Activated CD4-positive, alpha-beta T cell treated with anti-CD3 and anti-CD28 coated beads for 1 hour (primary cell): ENCODE data around the gene KDELR3.
"Not testable (repeated sequence)": the region's sequence is repeated elsewhere in the genome, so short reads cannot be mapped to it uniquely, and the experiment has no call there.

Experiments
- DNase-seq: peaks from one replicate; pipeline ENCODE4 v3.0.0-alpha.2; 2020

Gene KDELR3

DNA sequence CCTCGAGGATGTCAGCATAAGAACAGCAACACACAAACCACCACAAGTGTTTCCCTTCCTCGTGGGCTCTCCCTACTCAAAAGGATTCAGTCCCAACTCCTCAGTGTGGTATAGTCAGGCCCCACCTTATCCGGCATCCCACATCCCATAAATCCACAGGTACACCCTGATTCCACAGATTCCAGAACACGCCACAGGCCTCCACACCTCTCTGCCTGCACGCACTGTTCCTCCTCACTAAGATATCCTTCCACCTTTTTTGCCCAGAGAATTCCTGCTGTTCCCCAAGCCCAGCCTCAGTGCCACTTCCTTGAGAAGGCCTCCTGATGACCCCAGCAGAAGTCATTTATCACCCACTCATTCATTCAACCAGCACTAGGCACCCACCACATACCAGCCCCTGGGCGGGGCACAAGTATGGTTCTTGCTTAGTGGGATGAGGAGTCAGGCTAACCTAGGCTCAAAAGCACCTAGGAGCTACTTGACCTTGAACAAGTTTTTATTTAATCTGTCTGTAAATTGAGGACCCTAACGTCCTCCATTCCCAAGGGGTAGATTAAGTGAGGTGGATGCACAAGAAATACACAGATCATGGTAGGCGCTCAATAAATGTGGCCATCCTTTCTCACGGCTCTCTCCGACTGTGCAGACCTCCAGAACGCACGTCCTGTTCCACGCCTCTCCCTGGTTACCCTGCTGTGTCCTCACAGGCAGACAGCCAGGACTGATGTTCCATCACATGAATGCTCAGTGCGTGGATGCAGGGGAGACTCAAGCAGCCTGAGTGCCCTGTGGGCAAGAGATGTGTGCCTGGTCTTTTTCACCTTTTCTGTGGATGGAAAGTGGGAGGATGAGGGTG, 10.8 kb upstream of the KDELR3 start:
- no peak for DNase-seq

GRCh38 chr22:38460426-38460840, 7.5 kb upstream of the KDELR3 start:
- no peak for DNase-seq

DNA sequence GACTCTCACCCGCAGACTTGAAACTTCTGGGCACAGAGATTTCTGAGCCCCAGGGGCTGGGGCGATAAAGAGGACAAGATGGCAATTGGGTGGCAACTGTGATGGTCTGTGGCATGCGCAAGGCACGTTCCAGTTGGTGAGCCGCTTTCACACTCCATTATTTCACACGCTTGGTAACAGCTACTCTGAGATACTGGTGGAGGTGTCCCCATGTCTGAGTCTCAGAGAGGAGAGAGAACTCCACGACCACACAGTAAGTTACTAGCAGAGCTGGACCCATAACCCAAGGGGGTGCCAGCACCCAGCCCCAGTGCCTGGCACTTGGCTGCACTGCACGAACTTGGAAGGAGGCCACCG, 6.9 kb upstream of the KDELR3 start:
- no peak for DNase-seq

DNA sequence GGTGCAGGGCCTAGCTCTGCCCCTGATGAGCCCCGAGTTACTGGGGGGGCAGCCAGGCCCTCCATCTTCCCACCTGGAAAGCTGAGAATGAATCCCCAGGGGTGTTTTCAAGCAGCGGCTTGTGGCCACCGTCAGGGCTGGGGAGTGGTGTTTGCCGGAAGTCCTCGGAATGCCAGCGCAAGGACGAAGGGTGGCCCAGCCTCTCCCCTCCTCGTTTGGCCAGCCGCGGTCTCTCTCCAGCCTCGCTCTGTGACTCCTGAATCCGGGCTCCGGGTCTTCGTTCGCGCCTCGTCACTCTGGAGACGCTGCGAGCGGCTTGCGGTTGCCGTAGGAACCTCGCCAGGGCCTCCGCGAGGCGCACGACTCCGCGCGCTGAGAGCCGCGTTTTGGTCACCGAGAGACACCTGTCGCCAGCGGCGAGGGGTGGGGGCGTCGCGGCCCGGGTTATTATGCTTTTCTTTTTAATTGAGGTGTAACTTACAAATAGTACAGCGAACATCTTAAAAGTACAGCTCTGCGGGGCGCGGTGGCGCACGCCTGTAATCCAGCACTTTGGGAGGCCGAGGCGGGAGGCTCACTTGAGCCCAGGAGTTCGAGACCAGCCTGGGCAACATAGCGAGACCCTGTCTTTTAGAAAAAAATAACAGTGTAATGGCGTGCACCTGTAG, 6.3 kb upstream of the KDELR3 start:
- peak; percentile 15 for DNase-seq

- DNase-seq: no peak
These were observed 4.7 kb upstream of the KDELR3 start for GRCh38 chr22:38462960-38463784.

GRCh38 chr22:38464992-38465672, 2.8 kb upstream of the KDELR3 start:
- DNase-seq: no peak

DNA sequence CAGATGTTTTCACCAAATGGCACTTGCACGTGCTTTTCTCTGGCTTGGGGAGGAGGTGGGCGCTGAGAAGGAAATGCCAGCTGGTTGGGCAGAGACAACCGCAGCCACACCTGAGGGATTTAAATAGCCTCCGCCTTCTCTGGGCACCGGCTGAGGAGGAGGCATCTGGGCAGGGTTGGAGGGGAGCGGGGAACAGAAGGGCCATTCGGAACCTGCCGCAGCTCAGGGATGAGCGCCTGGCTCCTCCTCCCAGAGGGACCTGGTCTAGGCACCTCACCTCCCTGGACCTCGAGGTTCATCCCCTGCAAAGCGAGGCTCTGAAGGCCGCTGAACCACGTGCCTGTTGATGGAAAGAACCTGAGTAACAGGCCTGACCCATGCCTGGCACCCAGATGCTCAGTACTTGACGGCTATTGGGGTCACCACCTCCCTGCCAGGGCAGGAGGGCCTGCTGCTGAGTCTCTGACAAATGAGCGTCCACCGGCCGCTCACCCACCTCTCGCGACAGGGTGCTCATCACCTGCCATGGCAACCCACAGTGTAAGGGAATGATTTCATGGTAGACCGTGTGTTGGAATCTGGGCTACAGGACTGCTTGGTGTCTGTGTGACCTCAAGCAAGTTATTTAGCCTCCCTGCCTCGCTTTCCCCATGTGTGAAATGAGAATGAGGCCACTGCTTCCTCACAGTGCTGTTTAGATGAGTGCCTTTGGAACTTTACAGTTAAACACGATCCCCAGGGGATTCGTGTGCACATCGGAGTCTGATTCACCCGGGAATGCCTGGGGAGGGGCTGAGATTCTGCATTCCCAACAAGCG, 2.0 kb upstream of the KDELR3 start:
- DNase-seq: no peak

DNA sequence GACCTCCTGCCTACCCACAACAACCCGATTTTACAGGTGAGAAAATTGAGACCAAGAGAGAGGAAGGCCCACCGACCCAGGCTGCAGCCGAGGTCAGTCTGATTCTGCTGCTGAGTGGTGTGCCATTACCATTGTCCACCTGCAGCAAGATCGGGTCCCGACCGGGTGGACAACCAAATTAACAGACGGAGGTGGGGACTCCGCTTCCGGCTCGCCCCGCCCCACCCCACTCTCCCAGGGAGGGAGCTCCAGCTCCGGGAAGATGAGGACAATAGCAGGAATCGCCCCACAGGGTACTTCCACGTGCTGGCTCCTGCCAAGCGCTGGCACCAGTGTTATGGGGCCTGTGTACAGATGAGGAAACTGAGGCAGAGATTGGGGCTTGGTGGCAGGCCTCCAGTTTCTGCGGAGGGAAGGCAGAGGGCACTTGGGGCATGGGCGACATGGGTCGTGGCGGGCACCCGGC, 425 bp upstream of the KDELR3 start:
- no peak for DNase-seq

- DNase-seq: no peak
These were observed 778 bp downstream of the KDELR3 start for GRCh38 chr22:38468443-38469305.

DNA sequence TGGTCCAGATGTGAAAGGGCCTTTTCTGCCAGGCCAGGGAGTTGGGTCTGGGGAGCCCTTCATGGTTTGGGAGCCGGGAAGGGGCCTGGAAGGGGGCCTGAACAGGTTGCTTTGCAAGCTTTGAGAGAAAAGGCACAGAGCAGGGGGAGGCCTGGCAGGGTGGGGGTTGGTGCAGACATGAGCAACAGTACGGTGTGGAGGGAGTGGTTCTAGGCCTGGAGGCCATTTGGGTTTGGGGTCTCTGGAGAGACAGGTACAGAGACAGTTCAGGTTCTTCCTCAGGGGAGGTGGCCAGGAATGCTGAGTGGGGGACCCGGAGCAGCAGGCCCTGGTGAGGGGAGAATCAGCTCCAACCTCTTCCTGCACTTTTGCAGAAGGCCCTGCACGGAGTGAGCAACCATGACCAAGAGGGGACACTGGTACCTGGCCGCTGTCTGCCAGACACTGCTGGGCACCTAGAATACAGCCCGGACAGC, 1.4 kb downstream of the KDELR3 start:
- DNase-seq: no peak

- DNase-seq: not testable (repeated sequence)
These were observed 2.3 kb downstream of the KDELR3 start for GRCh38 chr22:38470179-38470578.

DNA sequence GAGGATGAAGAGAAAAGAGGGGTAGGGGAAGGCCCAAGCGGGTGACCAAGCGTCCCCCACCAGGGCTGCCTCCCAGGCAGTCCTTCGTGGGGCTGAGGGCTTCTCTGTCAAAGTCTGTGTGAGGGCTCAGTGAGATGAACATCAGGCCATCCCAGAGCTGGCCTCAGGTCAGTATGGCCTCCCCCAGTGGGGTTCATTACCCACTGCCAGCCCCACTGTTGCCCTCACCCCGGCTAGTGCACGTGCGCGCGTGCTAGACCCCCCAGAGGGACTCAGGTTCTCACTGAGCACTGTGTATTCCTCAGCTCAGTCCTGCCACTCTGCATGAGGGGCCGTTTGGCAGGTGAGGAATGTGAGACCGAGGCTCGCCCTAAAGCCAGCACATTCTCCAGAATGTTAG, 3.3 kb downstream of the KDELR3 start:
- DNase-seq: no peak

- DNase-seq: no peak
These were observed 6.2 kb downstream of the KDELR3 start for GRCh38 chr22:38474003-38474607.

- no peak for DNase-seq
These were observed 9.7 kb downstream of the KDELR3 start for GRCh38 chr22:38477585-38477984.

- no peak for DNase-seq
These were observed 11.4 kb downstream of the KDELR3 start for GRCh38 chr22:38479096-38479837.

DNA sequence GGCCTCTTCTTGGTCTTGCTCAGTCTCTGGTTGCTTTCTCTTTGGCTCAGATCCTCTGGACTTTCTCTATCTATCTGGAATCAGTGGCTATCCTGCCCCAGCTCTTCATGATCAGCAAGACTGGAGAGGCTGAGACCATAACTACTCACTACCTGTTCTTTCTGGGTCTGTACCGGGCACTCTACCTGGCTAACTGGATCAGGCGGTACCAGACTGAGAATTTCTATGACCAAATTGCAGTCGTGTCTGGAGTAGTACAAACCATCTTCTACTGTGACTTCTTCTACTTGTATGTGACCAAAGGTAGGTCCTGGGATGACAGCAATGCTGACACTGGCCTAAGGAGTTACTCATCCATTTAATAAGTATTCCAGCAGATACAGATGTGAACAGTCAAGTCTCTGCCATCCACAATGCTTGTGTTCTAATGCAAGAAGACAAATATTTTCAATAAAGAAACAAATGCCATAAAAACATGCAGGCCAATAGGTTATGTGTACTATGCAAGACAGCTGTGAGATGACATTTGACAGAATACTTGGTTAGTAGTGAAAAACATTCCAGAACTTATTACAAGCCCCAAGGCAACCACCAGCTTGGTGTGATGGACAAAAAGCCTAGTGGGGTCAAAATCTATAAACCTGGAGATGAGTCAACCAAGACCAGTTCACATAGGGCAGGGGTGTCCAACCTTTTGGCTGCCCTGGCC, 13.4 kb downstream of the KDELR3 start:
- no peak for DNase-seq

- no peak for DNase-seq
These were observed 14.0 kb downstream of the KDELR3 start for GRCh38 chr22:38481871-38482332.

DNA sequence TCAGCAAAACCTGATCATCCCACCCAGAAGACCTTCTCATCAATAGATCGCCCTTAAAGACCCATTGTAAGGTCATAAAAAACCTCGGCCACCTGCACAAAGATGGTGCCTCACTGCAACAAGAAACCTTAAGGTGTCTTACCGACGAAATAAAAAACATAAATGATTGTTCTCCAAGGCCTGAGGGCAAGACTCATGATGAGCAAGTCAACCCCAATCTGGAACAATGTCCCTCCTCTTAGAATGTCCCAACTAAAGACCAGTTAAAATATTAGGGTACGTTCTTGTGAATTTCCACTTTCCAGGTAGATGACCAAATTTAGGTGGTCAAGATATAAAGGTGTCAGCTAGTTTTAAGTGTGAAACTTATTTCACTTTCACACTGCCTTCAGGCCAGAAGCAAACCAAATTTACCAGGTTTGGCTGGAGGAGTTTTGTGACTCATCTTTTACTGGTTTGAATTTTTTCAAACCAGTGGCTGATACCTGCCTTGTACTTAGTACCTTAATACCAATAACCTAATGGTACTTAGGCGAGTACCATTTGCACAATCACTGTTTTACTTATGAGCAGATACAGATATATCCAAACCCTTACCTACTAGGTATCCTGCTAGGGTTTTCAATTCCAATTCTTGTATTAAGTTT, 14.9 kb downstream of the KDELR3 start:
- DNase-seq: no peak
